SW480 (cell line): ENCODE data around the gene PLCH1.

Experiments used
- DNase-seq: peaks from one replicate; pipeline ENCODE4 v3.0.0-alpha.2; 2016; ENCODE audit warnings: low spot score

Gene PLCH1

DNA sequence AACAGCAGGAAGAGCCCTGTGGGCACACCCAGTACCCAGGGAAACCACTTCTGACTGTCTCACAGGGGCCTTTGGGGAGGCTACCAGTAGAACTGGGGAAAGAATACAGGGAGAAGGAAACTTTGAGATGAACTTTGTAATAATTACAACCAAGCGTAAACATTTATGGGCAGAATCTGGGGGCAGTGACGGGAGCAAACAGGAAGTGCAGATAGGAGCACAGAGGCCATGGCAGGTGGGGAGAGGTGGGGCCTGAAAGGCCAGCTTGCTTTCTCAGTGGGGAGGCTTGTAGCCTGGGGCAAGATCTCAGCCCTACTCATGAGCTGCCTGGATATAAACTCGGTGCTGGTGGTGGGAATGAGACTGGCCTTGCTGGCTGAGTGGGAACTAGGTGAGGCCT lies 209.8 kb downstream of the PLCH1 start:
- no peak for DNase-seq

- no peak for DNase-seq
Observed at GRCh38 chr3:155528579-155528978, 216.3 kb downstream of the PLCH1 start.

DNA sequence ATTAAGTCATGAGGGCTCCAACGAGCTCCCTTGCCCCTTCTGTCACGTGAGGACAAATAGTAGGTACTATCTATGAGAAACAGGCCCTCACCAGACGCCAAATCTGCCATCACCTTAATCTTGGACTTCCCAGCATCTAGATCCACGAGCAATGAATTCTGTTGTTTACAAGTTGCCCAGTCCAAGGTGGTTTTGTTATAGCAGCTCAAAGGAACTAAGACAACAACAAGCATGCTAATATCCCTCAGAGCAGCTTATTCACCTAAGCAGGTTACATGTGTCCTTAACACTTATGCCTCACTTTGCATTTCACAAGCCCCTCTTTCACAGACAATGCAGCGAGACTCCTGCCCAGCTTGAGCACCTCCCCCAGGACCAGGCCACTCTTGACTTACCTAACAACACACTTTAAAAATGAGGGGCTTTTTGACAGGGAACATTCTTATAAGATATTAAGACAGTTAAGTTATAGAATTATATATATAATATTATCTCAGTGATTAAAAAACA lies 219.5 kb downstream of the PLCH1 start:
- no peak for DNase-seq

DNA sequence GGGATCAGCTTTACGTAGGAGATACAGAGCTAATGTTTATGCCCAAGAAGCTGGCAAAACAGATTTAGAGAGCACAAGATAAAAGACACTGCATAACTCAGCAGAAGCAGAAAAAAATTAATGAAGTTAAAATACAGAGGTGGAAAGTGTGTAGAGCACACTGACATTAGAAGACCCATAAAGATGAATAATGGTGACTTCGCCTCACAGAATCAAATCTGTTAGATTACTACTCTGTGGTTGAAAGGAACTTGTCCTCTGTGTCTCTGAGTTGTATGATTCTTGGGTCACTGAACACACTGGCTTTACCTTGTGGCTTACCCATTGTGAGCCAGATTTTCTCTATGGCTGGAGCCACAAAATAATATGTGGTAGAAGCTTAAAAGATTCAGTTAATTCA lies 224.4 kb downstream of the PLCH1 start:
- no peak for DNase-seq

- DNase-seq, result no peak
Observed at GRCh38 chr3:155519078-155519477, 225.8 kb downstream of the PLCH1 start.

DNA sequence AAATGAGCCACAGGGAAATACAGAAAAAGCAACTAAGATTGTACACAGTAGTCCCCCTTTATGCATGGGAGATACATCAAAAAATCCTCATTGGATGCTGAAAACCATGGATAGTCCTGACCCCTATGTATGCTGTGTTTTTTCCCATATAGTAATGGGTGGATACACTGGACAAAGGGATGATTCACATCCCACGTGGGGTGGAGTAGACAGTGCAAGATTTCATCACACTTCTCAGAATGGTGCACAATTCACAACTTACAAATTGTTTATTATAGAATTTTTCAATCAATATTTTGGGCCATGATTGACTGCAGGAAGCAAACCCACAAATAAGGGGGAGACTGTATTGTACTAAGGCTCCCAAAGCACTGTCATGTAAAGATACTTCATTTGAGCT lies 227.0 kb downstream of the PLCH1 start:
- DNase-seq, result peak; percentile 11

DNA sequence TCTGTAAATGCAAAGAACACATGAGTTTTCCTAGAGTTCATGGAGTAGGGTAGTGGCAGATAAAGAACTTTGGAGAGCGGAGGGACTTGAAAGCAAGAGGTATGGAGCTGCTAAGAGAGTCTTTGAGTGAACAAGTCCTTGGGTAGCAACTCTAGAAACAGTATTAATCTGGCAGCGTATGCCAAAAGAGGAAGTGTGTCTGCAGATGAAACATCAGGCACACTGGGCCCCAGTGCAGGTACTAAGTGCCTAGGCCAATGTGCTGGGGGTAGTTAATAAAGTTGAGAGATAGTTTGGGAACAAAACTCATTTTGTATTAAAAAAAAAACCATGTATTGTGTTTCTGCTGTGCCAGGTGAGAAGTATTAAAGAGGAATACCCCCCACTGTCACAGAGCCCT lies 228.4 kb downstream of the PLCH1 start:
- no peak for DNase-seq

DNA sequence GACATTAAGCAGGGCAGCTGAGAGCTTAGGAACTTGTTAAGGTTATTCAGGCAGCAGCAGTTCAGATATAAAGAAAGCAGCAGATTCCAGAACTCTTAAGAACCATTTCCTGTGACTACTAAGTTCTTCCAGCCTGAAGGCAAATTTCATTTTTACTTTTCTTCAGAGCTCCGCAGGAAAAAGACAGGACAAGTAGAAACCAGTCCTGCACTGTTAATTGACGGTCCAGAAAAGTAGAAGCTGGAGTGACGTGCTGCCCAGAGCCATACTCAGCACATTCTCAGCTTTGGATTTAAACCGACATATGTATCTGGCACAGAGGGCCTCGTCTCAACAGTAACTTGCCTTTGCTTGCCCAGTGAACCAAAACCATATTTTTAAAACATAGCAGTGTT lies 232.0 kb downstream of the PLCH1 start:
- no peak for DNase-seq

DNA sequence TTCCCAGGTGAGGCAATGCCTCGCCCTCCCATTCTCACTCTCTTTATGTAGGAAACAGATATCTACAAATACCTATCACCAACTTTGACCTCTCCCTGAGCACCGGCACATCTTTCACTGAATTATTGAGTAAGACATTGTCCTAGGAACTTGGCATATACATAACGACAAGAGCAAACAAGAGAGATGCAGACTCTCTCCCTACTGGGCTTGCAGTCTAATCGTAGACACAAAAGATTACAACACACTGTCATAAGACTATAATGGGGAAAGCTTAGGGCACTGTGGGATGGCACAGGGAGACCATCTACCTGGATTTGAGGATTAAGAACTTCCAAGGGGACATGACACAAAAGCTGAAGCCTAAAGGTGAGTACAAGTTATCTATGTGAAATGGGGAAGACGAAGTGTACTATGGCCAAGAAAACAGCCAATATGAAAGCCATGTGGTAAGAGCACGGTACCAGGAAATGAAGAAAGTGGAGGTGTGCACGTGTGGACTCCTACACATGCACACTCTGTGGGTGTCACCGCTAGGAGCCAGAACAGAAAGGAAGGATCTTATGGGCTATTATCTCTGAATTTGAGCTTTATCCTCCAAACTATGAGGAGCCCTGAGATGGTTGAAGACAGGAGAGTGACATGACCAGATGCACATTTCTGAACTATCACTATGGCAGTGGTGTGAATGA lies 232.6 kb downstream of the PLCH1 start:
- DNase-seq, result no peak

DNA sequence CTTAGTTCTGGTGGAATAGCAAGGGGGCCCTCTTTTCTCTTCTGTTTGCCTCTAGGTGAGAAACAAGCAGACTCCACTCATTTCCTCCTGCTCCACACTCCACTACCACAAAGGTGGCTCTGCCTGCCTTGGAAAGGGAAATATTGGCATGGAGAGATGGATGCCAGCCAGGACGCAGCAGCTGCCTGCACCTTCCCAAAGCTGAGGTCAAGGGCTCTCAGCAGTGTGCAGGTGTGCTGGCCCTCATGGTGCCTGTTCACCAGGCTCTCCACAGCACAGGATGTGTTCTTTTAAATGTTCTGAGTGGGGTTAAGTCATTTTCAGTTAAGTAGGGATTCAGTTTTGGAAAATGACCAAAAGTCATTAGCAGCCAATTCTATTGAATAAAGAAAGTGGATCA lies 240.2 kb downstream of the PLCH1 start:
- no peak for DNase-seq

- DNase-seq, result no peak
Observed at GRCh38 chr3:155502630-155503029, 242.2 kb downstream of the PLCH1 start.

DNA sequence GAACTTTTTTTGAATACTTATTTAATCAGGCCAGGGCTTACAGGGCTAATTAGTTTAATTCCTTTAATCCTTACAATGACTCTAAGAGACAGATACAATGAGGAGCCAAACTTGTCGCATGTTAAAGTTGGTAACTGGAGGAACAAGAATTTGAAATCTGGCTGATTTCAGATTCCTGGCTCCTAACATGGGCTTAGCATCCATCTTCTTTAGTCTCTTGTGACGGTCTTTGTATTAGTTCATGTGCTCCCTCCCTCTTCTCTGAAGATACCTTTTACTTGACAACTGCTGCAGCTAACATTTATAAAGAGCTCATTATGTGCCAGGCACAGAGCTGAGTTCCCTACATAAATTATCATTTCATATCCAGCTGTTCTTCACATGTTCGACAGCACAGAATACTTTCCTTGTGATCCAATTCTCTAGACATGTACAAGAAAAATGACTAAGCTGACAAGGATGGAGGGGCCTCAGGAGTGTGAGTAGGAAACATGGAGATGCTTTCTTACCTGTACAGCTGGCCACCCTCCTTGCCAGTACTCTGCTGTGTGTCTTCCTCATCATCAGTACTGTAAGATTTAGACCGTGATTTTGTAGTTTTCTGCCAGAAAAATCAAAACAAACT lies 244.6 kb downstream of the PLCH1 start:
- no peak for DNase-seq

DNA sequence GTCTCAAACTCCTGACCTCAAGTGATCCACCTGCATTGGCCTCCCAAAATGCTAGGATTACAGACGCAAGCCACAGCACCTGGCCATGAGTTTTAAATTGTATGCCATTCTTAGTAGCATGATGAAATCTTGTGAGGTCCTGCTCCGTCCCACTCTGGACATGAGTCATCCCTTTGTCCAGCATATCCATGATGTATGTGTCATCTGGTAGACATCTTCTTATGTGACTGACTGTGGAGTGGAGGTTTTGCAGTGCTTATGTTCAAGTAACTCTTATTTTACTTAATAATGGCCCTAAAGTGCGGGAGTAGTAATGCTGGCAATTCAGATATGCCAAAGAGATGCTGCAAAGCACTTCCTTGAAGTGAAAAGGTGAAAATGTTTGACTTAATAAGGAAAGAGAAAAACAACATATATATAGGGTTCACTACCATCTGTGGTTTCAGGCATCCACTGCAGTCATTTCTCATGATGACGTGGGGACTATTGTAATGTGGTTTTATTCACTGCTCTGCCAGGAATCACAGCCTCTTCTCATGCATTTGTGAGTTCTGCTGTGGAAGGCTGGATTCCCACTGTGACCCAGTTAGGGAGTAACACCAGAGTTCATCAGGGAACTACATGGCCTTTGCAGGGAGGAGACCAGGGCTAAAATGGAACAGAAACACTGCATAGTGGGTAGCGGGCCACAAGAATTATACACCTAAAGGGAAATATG lies 246.8 kb downstream of the PLCH1 start:
- DNase-seq, result peak; percentile 82

DNA sequence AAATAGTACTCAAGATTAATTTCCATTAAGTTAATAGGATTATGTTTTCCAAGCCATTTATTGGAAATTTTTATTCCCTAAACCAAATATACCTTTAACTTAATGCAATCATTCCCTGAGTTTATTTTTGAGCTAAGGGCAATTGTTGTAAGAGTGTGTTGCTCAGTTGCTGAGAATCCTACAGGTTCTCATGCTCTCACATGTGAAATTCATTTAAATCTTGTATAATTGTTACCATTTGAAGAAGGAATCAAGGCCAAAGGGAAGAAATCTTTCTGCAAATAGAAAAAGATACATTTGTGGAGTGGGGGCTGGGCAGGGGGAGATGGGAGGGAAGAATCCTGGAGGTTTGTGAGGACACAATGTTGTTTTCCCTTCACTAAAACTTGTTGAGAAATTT lies 248.7 kb downstream of the PLCH1 start:
- DNase-seq, result no peak

DNA sequence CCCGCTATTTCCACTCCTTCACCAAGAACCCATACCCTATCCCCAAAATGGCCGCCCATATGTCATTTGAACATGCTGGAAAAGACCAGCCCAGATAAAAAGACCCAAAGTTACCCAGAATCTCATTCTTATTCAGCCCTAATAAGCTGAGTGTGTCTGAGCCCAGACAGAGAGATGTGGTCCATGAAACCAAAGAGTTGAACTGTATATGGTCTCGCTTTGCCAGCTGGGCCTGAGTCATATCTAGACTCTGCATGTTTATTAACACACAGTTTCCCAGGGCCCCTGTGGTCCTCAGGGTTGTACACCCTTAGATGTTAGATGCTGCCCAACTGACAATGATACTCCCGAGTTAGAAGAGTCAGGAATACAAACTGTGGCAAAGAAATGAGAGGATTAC lies 249.5 kb downstream of the PLCH1 start:
- no peak for DNase-seq

- no peak for DNase-seq
Observed at GRCh38 chr3:155494332-155494731, 250.5 kb downstream of the PLCH1 start.

- DNase-seq, result no peak
Observed at GRCh38 chr3:155492841-155493240, 252.0 kb downstream of the PLCH1 start.

DNA sequence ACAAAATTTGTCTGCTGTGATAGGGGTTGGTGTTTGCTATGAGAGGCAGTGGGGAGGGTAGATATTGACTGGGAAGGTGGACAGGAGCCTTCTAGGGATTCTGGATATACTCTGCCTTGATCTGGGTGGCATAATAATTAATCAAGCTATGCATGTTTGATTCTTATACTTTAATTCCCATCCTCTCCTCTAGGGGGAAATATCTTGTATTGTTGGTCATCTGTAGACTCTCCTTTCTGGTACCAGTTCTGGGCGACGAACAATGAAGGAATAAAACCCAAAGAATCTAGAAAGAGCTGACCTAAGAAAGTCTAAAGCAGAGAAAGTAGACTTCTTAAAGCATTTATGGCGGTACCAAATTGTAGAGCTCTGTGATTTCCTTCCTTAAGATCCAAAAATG lies 253.2 kb downstream of the PLCH1 start:
- DNase-seq, result no peak

- no peak for DNase-seq
Observed at GRCh38 chr3:155488671-155489070, 256.2 kb downstream of the PLCH1 start.

DNA sequence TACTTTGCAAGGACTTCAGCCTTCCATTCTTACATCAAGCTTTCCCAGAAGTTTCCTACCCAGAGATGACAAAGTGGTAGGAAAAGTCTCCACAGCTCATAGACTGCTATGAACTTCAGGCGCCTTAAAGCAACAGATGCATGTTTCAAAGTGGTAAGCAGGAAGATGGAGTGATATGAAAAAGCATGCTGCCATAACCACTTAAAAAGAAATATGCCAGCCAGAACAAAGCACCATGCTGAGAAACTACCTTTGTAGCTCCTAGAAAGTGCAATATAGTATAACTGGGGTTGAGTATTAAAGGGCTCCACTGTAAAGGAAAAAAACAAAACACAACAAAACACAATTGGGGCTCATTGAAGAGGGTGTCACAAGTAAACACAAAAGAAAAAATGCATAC lies 259.0 kb downstream of the PLCH1 start:
- no peak for DNase-seq

DNA sequence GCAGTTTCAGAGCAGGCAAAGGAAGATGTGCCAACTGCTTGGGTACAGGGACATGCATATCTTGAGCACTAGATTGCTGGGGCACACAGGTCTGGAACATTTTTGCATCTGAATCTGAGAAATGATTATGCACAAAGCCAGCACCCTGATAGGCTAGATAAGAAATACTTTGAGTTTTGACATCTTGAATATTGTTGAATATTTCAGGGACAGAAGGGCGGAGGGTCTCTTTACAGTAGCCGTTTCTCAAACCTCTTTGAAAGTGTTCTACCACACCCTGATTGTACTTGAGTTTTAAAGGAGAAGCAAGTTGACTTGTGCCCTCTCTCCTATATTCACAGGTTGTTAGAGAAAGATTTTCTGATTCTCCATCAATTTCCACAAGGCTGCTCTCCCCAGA lies 263.3 kb downstream of the PLCH1 start:
- DNase-seq, result no peak

DNA sequence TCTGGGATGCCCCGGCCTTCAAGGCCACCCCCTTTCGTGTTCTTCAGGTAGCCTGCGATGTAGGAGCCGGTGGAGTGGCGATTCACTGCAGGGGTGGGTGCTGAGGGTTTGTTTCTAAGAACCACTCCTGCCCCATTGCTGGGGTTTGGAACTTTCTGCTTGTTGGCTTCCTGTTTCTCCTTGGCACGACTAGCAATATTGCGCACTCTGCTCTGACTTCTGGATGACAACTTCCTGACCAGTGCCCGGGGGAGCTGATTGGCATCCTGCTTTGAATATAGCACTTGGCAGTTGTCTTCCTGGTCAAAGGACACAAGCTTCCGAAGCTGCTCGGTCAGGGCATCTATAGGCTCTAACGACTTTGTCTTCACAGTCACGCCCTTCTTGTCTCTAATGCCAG lies 263.8 kb downstream of the PLCH1 start:
- DNase-seq, result no peak

- DNase-seq, result no peak
Observed at GRCh38 chr3:155465664-155466063, 279.2 kb downstream of the PLCH1 start.
